Astrocyte (in vitro differentiated cells and primary cell): ENCODE results near the gene ZNF197. TPM values are rescaled to one million over a fixed set of nuclear protein-coding genes. Genes with fewer than 3 reads are reported as not detected.

Experiments used
- DNase-seq: peaks from one replicate; pipeline ENCODE4 v3.0.0-alpha.2; 2010; ENCODE audit warnings: low read depth
- FAIRE-seq: peaks from 2 replicates; lab custom pipeline; 2011; peaks lifted over from hg19 to GRCh38; lab: Jason Lieb, UNC
- H2AFZ ChIP-seq: 2 replicates; pipeline ENCODE4 v1.6.0; 2012; ENCODE audit warnings: low read depth, low read length, inconsistent platforms
- H3K27ac ChIP-seq: 2 replicates; pipeline ENCODE4 v1.5.1; 2011; ENCODE audit warnings: low read depth, low read length, inconsistent platforms
- H3K27me3 ChIP-seq: 2 replicates; pipeline ENCODE4 v1.6.0; 2011; ENCODE audit warnings: low read length, inconsistent platforms; ENCODE audit not compliant: insufficient read depth
- H3K36me3 ChIP-seq: 2 replicates; pipeline ENCODE4 v1.5.1; 2011; ENCODE audit warnings: low read length, inconsistent platforms; ENCODE audit not compliant: insufficient read depth
- H3K4me1 ChIP-seq: 2 replicates; pipeline ENCODE4 v1.5.1; 2011; ENCODE audit warnings: low read length, inconsistent platforms; ENCODE audit not compliant: insufficient read depth
- H3K4me2 ChIP-seq: 2 replicates; pipeline ENCODE4 v1.6.0; 2012; ENCODE audit warnings: low read length, inconsistent platforms
- H3K4me3 ChIP-seq: 2 replicates; pipeline ENCODE4 v1.5.1; 2011; ENCODE audit warnings: low read depth, mild to moderate bottlenecking, low read length, inconsistent platforms; ENCODE audit not compliant: insufficient read depth
- H3K79me2 ChIP-seq: 2 replicates; pipeline ENCODE4 v1.6.0; 2012; ENCODE audit warnings: mild to moderate bottlenecking, low read length, inconsistent platforms; ENCODE audit not compliant: insufficient read depth
- H3K9ac ChIP-seq: 2 replicates; pipeline ENCODE4 v1.6.0; 2012; ENCODE audit warnings: mild to moderate bottlenecking, low read length, inconsistent platforms
- H3K9me3 ChIP-seq: 2 replicates; pipeline ENCODE4 v1.5.1; 2012; ENCODE audit warnings: low read depth, mild to moderate bottlenecking, low read length, inconsistent platforms; ENCODE audit not compliant: insufficient read depth
- H4K20me1 ChIP-seq: 2 replicates; pipeline ENCODE4 v1.6.0; 2012; ENCODE audit warnings: low read length, inconsistent platforms; ENCODE audit not compliant: insufficient read depth
- H3K27ac Mint-ChIP-seq: one replicate; pipeline ENCODE4 v1.8.0; 2021; ENCODE audit warnings: mild to moderate bottlenecking, mixed read lengths; ENCODE audit not compliant: unreplicated experiment
- H3K27me3 Mint-ChIP-seq: one replicate; pipeline ENCODE4 v1.8.0; 2021; ENCODE audit warnings: low read depth, mixed read lengths; ENCODE audit not compliant: unreplicated experiment
- H3K36me3 Mint-ChIP-seq: one replicate; pipeline ENCODE4 v1.8.0; 2021; ENCODE audit warnings: low read depth, mixed read lengths; ENCODE audit not compliant: unreplicated experiment
- H3K4me1 Mint-ChIP-seq: one replicate; pipeline ENCODE4 v1.8.0; 2021; ENCODE audit warnings: low read depth, mixed read lengths; ENCODE audit not compliant: unreplicated experiment
- H3K4me3 Mint-ChIP-seq: one replicate; pipeline ENCODE4 v1.8.0; 2021; ENCODE audit warnings: mild to moderate bottlenecking, moderate library complexity, mixed read lengths; ENCODE audit not compliant: unreplicated experiment
- H3K9me3 Mint-ChIP-seq: one replicate; pipeline ENCODE4 v1.8.0; 2021; ENCODE audit warnings: mild to moderate bottlenecking, mixed read lengths; ENCODE audit not compliant: unreplicated experiment
- CTCF ChIP-seq: IDR thresholded peaks from 2 replicates; pipeline ENCODE4 v1.5.1; 2011; ENCODE audit warnings: low read depth, mild to moderate bottlenecking, inconsistent platforms, low read length, moderate library complexity; ENCODE audit not compliant: insufficient read depth
- EZH2 ChIP-seq: IDR thresholded peaks from 2 replicates; pipeline ENCODE4 v1.6.1; 2012; ENCODE audit warnings: mild to moderate bottlenecking, low read length, inconsistent platforms; ENCODE audit not compliant: insufficient read depth
- total RNA-seq: library from RNA; stranded (reverse); gene quantifications from 2 replicates; pipeline ENCODE4 v1.2.1, GENCODE V29; 2021

ZNF197 gene
- total RNA-seq, 1 donor from 2014 or later, result 20.4 TPM

- H3K4me3 ChIP-seq, result no peak overlapping the region
- H3K27ac Mint-ChIP-seq, result no peak overlapping the region
- peaks cover 17% of the 10 kb centered on the region for H4K20me1 ChIP-seq
Observed at GRCh38 chr3:44628716-44629115, 3.9 kb downstream of the ZNF197 start.

GRCh38 chr3:44632193-44632592, 7.4 kb downstream of the ZNF197 start:
- no peak for TF ChIP-seq CTCF
- no peak for TF ChIP-seq EZH2
- DNase-seq, result no peak
- Histone ChIP-seq H4K20me1 (peaks cover 12% of the 10 kb centered on the region), H3K36me3 (peaks cover 31% of the 10 kb centered on the region), H3K9ac (no peak overlapping the region), H3K4me2 (no peak overlapping the region), H3K79me2 (peaks cover 25% of the 10 kb centered on the region), H3K9me3 (no peaks in the 10 kb centered on the region), H2AFZ (no peak overlapping the region), H3K4me3 (no peak overlapping the region), H3K27me3 (no peaks in the 10 kb centered on the region), H3K4me1 (no peaks in the 10 kb centered on the region), H3K27ac (no peak overlapping the region)
- Mint-ChIP-seq H3K4me1 (peaks cover 3% of the 10 kb centered on the region), H3K27me3 (no peaks in the 10 kb centered on the region), H3K36me3 (peaks cover 21% of the 10 kb centered on the region), H3K4me3 (no peak overlapping the region), H3K9me3 (no peaks in the 10 kb centered on the region), H3K27ac (no peak overlapping the region)
- no peak for FAIRE-seq

More at GRCh38 chr3:44628716-44629115, 3.9 kb downstream of the ZNF197 start:
- peaks cover 12% of the 10 kb centered on the region for H3K4me1 Mint-ChIP-seq
- H3K9me3 ChIP-seq, result no peaks in the 10 kb centered on the region
- H3K27me3 Mint-ChIP-seq, result no peaks in the 10 kb centered on the region
- peaks cover 19% of the 10 kb centered on the region for H3K36me3 ChIP-seq
- no peak overlapping the region for H2AFZ ChIP-seq
- peaks cover 13% of the 10 kb centered on the region for H3K36me3 Mint-ChIP-seq
- H3K9me3 Mint-ChIP-seq, result no peaks in the 10 kb centered on the region
- no peak overlapping the region for H3K4me3 Mint-ChIP-seq
- DNase-seq (no peak), FAIRE-seq (no peak)
- no peak overlapping the region for H3K4me2 ChIP-seq
- H3K9ac ChIP-seq, result no peak overlapping the region
- no peak overlapping the region for H3K27ac ChIP-seq
- TF ChIP-seq EZH2 (no peak), CTCF (no peak)
- peaks cover 7% of the 10 kb centered on the region for H3K4me1 ChIP-seq
- peaks cover 46% of the 10 kb centered on the region for H3K79me2 ChIP-seq
- no peaks in the 10 kb centered on the region for H3K27me3 ChIP-seq

- no peak for TF ChIP-seq CTCF
- TF ChIP-seq EZH2, result no peak
- peaks cover 9% of the 10 kb centered on the region for H3K79me2 ChIP-seq
- peaks cover 3% of the 10 kb centered on the region for H4K20me1 ChIP-seq
- no peaks in the 10 kb centered on the region for H3K4me1 ChIP-seq
- Mint-ChIP-seq H3K4me1 (no peaks in the 10 kb centered on the region), H3K27ac (no peak overlapping the region), H3K27me3 (no peaks in the 10 kb centered on the region), H3K4me3 (no peak overlapping the region), H3K36me3 (peaks cover 62% of the 10 kb centered on the region), H3K9me3 (peaks cover 24% of the 10 kb centered on the region)
- H3K9me3 ChIP-seq, result peaks cover 42% of the 10 kb centered on the region
- no peak overlapping the region for H3K4me3 ChIP-seq
- H3K4me2 ChIP-seq, result no peak overlapping the region
- no peaks in the 10 kb centered on the region for H3K27me3 ChIP-seq
- DNase-seq (no peak), FAIRE-seq (peak; percentile 26)
- H2AFZ ChIP-seq, result no peak overlapping the region
- H3K36me3 ChIP-seq, result peaks cover 30% of the 10 kb centered on the region
- no peak overlapping the region for H3K9ac ChIP-seq
- no peak overlapping the region for H3K27ac ChIP-seq
Observed at GRCh38 chr3:44642337-44642736, 17.5 kb downstream of the ZNF197 start.
